GM12801 (cell line): Measurements from ENCODE around the gene PLAAT3.

Source experiments
- CTCF ChIP-seq: IDR thresholded peaks from one replicate; pipeline ENCODE4 v1.5.1; 2011; ENCODE audit warnings: control low read depth; ENCODE audit not compliant: insufficient read length; ENCODE audit errors: extremely low read depth

Gene PLAAT3

DNA sequence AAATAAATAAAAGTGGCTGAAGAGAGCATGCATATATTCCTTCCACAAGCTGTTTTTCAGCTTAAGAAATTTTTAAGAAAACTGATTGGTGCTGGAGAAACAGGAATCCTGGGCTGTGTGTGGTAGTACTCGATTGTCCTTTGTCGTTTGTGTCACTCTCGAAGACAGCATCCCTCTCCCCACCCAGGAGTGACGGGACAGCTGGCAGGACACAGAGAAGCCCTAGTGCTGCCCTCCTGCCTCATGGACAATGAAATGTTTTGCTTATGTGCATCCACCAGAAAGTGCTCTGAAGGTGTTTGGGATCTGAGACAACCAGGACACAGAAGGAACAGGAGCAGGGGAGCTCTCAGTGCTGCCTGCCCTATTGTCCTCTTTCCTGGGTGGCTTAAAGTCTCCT is 64.8 kb downstream of the PLAAT3 start:
- no peak for TF ChIP-seq CTCF

- TF ChIP-seq CTCF: no peak
These were observed 66.1 kb downstream of the PLAAT3 start for GRCh38 chr11:63548178-63548577.

DNA sequence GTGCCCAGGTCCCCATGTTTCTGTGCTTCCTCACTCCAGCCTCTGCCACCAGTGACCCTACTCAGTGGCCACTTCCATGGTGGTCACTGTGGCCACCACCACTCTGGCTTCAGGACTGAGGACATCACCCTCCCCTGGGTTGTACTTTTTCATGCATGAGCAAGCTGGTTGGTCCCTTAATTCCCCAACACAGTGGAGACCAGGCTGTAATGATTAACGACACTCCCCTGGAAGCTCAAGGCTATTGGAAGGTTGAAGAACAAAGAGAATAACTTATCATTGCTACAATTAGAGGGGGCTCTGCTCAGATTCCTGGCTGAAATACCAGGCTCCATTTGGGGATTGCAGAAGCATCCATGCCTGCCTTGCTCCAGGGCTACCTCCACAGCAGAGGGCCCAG is 67.2 kb downstream of the PLAAT3 start:
- no peak for TF ChIP-seq CTCF

- TF ChIP-seq CTCF: no peak
These were observed 70.5 kb downstream of the PLAAT3 start for GRCh38 chr11:63543711-63544110.

DNA sequence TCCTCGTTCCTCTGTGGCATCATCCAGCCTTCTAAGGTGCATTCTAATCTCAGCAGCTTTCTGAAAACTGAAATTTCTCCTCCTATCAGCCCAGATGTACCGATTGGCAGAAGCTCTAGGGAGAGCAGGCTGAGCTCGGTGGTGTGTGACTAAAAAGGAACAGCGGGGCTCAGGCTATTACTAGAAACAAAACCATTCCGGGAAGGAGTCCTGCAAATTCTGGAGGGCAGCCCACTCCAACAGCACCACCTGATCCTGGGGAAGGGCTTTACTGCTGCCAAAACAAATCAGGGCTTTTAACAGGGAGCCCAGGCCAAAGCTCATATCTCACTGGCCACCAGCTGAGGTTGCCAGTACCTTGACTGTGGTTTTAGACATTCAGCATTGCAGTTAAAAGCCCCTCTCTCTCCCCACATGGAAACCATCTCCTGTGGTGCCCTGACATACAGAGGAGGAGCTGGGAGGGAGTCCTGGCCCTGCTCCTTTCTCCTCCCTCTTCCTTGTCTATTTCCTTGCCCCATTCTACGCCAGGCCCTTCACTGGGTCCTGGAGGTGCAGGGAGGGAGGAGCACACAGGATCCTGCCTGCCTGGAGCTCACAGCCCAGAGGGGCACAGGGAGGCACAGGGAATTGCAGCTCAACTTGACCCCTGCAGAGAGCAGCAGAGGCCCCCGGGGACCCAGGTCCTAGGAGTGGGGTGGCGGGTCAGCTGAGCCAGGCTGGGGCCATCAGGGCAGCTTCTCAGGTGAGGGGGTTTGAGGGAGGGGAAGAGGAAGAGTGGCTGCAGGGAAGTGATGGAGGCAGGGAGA is 76.7 kb downstream of the PLAAT3 start:
- TF ChIP-seq CTCF: no peak

GRCh38 chr11:63536669-63537292 is 77.5 kb downstream of the PLAAT3 start, which contains the start of gene PLAAT4:
Gene PLAAT4 (plus strand): TSS chr11:63536808. CDS start chr11:63536869, 61 bp downstream.
- no peak for TF ChIP-seq CTCF

GRCh38 chr11:63535734-63536133 is 78.5 kb downstream of the PLAAT3 start:
- no peak for TF ChIP-seq CTCF
